DLD1 (cell line): Measurements from ENCODE around the gene UQCR11.

ENCODE experiments used
- in situ Hi-C: cut with HindIII; loops from 2 replicates; pipeline ENCODE4 v1.10.0; 2017; ENCODE audit warnings: low sequenced_read_pairs

The UQCR11 gene

GRCh38 chr19:1636325-1637236 is 31.3 kb upstream of the UQCR11 start:
- in situ Hi-C loops = no loop called here

- in situ Hi-C loops = no loop called here
Observed at GRCh38 chr19:1634938-1635243, 29.6 kb upstream of the UQCR11 start.

- in situ Hi-C loops = no loop called here
Observed at GRCh38 chr19:1634242-1634937, 29.1 kb upstream of the UQCR11 start.

- in situ Hi-C loops = no loop called here
Observed at GRCh38 chr19:1633269-1633826, 28.1 kb upstream of the UQCR11 start.

- in situ Hi-C loops = no loop called here
Observed at GRCh38 chr19:1632462-1633268, 27.4 kb upstream of the UQCR11 start.

- in situ Hi-C loops = no loop called here
Observed at GRCh38 chr19:1631557-1632100, 26.4 kb upstream of the UQCR11 start.

GRCh38 chr19:1630811-1631210 is 25.5 kb upstream of the UQCR11 start:
- in situ Hi-C loops = no loop called here

- in situ Hi-C loops = no loop called here
Observed at GRCh38 chr19:1630012-1630411, 24.8 kb upstream of the UQCR11 start.

- in situ Hi-C loops = no loop called here
Observed at GRCh38 chr19:1629256-1629808, 24.1 kb upstream of the UQCR11 start.

GRCh38 chr19:1627194-1627593 is 21.9 kb upstream of the UQCR11 start:
- in situ Hi-C loops = no loop called here

- in situ Hi-C loops = no loop called here
Observed at GRCh38 chr19:1626417-1627010, 21.3 kb upstream of the UQCR11 start.

- in situ Hi-C loops = no loop called here
Observed at GRCh38 chr19:1624458-1624857, 19.2 kb upstream of the UQCR11 start.

- in situ Hi-C loops = no loop called here
Observed at GRCh38 chr19:1622541-1622940, 17.3 kb upstream of the UQCR11 start.

- in situ Hi-C loops = no loop called here
Observed at GRCh38 chr19:1622007-1622406, 16.7 kb upstream of the UQCR11 start.

GRCh38 chr19:1621574-1621973 is 16.3 kb upstream of the UQCR11 start:
- in situ Hi-C loops = no loop called here

GRCh38 chr19:1621021-1621420 is 15.8 kb upstream of the UQCR11 start:
- in situ Hi-C loops = no loop called here

- in situ Hi-C loops = no loop called here
Observed at GRCh38 chr19:1620502-1620901, 15.2 kb upstream of the UQCR11 start.

GRCh38 chr19:1619703-1620102 is 14.4 kb upstream of the UQCR11 start:
- in situ Hi-C loops = no loop called here

GRCh38 chr19:1619094-1619439 is 13.8 kb upstream of the UQCR11 start:
- in situ Hi-C loops = no loop called here
